GM19035 (cell line): ENCODE results near the gene CATSPER2.
"Not testable (repeated sequence)": the region's sequence is repeated elsewhere in the genome, so short reads cannot be mapped to it uniquely, and the experiment has no call there.

Source experiments
- ATAC-seq: cut with Tn5 transposase; IDR thresholded peaks from one replicate; pipeline ENCODE4 v1.9.1; 2021; ENCODE audit not compliant: unreplicated experiment

CATSPER2 gene

GRCh38 chr15:43648649-43649429, at the start of gene CATSPER2:
Gene CATSPER2 (minus strand): TSS chr15:43648844. CDS start chr15:43648061, 783 bp downstream.
- ATAC-seq = no peak

GRCh38 chr15:43693148-43694022, 44.7 kb upstream of the CATSPER2 start, which contains the start of gene CKMT1A:
Gene CKMT1A (plus strand): TSS chr15:43693859. CDS start chr15:43694051, 192 bp downstream.
- not testable (repeated sequence) for ATAC-seq

- ATAC-seq = not testable (repeated sequence)
Observed at GRCh38 chr15:43692679-43693078, 44.0 kb upstream of the CATSPER2 start.

- peak; percentile 96 for ATAC-seq
Observed at GRCh38 chr15:43689604-43690301, 41.1 kb upstream of the CATSPER2 start.

GRCh38 chr15:43674175-43674574, 25.5 kb upstream of the CATSPER2 start:
- not testable (repeated sequence) for ATAC-seq

GRCh38 chr15:43666177-43666576, 17.5 kb upstream of the CATSPER2 start:
- ATAC-seq = not testable (repeated sequence)

- not testable (repeated sequence) for ATAC-seq
Observed at GRCh38 chr15:43663333-43663732, 14.7 kb upstream of the CATSPER2 start.

GRCh38 chr15:43662293-43662692, 13.6 kb upstream of the CATSPER2 start:
- not testable (repeated sequence) for ATAC-seq

- not testable (repeated sequence) for ATAC-seq
Observed at GRCh38 chr15:43659727-43660126, 11.1 kb upstream of the CATSPER2 start.

- ATAC-seq = not testable (repeated sequence)
Observed at GRCh38 chr15:43649430-43649926, 834 bp upstream of the CATSPER2 start.

- ATAC-seq = not testable (repeated sequence)
Observed at GRCh38 chr15:43638464-43639204, 10.0 kb downstream of the CATSPER2 start.

GRCh38 chr15:43626937-43627336, 21.7 kb downstream of the CATSPER2 start:
- not testable (repeated sequence) for ATAC-seq

- ATAC-seq = no peak
Observed at GRCh38 chr15:43625106-43625505, 23.5 kb downstream of the CATSPER2 start.

GRCh38 chr15:43622068-43622799, 26.4 kb downstream of the CATSPER2 start:
- ATAC-seq = not testable (repeated sequence)

GRCh38 chr15:43618700-43619099, 29.9 kb downstream of the CATSPER2 start, which contains the start of gene STRC:
Gene STRC (minus strand): TSS chr15:43618800. CDS start chr15:43618722, 78 bp downstream.
- not testable (repeated sequence) for ATAC-seq

- ATAC-seq = not testable (repeated sequence)
Observed at GRCh38 chr15:43617750-43618149, 30.9 kb downstream of the CATSPER2 start.

- ATAC-seq = not testable (repeated sequence)
Observed at GRCh38 chr15:43602233-43602632, 46.4 kb downstream of the CATSPER2 start.

GRCh38 chr15:43600200-43600599, 48.4 kb downstream of the CATSPER2 start:
- ATAC-seq = not testable (repeated sequence)

- ATAC-seq = not testable (repeated sequence)
Observed at GRCh38 chr15:43599131-43599530, 49.5 kb downstream of the CATSPER2 start.
